T-helper 2 cell (primary cell): ENCODE results near the gene VWF.

Source experiments
- DNase-seq, 5 experiments: peaks; one replicate each; pipeline versions ENCODE4 v3.0.0 to v3.0.0-alpha.2; 2012 to 2022

The VWF gene

DNA sequence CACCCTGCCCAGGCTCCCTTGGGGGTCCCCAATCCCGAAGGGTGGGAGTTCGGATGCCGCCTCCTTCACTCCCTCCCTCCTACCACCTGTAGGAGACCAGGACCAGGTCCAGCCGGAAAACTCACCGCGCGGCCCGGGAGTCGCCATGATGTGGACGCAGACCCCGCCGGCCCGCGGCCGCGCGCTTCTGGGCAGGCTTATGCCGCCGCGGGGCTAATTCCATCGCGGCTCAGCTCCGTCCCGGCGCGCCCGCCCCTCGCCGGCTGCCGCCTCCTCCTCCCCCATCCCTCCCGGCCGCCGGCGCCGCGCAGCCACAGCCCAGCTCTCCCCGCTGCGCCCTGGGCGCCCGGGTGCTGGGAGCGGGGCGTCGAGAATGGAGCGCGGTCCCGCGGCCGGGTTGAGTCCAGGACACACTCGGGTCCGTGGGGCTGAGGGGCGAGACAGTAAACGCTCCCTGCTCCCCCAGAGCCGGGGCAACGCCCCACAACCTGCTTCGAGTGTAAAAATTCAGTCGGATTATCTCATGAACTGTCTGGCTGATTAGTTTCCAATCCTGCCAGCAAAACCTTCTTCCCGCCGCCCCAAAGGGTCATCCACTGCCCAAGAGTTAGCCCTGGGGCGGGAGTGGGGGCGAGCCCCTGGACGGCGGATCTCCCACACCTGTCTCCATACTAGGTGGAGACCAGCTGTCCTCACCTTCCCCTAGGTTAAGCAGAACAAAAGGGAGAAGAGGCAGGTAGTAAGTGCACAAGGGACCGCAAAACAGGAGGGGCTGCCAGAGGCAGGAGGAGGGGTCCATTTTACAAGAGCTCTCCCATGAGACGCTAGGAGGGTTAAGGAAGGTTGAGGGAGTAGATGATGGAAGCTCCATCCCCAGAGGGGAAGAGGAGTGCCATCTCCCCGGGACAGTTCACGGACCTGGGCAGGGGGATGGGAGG, 179.1 kb downstream of the VWF start, which contains the start of gene ANO2:
ANO2 (minus strand) TSS at position 189 of the 938 bp plus-strand sequence; CDS start at position 147, 42 bp downstream.
- no peak for DNase-seq

DNA sequence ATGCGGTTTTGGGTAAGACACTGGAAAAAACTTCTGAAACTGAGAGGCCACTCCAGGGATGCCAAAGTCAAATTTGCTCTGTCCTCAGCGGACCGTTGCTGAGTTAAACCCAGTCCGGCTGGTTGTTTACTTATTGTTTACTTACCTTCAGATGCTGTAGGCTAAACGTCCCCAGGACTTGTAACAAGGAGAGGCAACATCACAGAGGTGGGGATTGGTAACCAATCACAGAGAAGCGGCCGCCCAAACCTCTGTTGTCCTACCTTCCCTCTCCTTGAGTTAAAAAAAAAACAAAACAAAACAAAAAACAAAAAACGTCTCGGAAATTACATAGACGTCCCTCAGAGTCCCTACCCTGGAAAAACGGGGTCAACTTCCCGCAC, 179.8 kb downstream of the VWF start:
- no peak for DNase-seq

DNA sequence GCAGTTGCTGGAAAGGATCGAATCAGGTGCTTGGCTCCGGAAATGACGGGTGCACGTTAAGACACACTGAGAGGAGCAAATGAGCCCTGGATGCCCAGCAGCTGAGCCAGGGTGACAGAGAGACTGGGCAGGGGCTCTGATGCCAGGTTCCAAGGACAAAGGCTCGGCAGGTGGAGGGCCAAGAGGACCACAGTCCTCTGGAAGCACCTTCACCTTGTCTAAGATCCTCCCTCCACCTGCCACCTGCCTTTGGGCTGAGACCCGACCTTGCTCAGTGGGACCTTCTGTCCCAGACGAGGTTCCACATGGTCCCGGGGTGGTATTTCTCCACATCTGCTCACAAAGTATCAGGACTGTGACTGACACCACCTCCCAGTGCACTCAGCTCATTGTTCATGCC, 180.4 kb downstream of the VWF start:
- DNase-seq, result no peak

DNA sequence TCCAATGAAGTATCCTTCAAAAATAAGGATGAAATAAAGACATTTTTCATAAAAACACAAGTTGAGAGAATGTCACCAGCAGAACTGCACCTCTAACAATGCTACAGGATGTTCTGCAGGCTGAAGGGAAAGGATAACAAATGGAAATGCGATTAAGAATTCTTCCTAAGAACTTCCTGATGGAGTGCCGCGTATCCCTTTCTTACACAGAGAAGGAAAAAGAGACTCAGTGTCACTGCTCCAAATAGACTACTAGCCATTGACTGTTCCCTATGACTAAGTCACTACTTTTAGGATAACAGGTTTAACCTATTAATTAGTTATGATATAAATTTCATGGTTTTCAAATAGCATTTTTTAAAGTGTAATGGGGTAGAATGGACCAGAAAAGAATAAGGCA, 182.6 kb downstream of the VWF start:
- no peak for DNase-seq

DNA sequence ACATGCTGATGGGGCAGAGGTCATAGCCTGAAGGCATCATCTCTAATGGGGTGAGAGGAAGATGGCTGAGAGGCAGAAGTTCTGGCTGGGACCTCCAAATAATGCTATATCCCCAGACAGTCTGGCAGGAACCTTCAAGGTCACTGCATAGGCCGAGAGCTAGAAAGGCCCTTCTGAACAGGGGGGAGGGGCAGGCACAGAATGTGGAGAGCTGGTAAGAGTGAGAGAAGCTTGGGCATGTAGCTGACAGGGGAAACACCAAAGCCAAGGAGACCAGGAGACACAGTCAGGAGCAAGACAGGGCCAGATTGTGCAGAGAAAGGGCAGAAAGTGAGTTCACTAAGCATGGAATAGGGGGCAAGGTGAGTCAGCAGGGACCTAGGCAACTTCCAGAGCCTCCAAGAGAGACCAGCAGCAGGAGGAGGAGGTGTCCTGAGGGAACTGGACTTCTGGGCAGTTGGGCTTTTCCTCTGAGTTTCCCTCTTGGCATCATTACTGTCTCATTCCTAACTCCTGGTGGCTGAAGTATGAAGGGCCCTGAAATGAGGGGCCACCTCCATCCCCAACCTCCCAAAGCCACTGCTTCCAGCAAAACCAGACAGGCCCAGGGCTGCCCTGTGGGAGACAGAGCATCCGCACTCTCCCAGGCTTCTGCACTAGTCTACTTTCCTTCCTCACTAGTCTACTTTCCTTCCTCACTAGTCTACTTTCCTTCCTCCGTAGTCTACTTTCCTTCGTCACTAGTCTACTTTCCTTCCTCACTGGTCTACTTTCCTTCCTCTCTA, 196.5 kb downstream of the VWF start:
- no peak for DNase-seq

DNA sequence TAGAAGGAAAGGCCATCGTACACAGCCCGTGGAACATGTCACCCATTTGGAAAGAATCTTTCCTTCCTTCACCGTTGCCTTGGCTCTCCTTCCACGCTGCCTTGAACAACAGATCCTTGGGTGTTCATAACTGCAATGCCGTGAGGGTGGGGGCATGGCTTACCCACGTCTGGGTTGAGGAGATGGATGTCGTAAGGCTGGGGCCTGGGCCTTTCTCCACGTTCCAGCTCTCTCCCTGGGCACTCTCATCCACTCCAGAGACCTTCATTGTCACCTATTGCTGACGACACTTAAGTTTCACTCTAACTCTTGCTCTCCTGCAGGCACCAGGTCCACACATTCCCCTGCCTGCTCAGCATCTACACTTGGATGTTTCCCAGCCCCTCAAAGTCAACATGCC, 198.8 kb downstream of the VWF start:
- DNase-seq, result no peak

DNA sequence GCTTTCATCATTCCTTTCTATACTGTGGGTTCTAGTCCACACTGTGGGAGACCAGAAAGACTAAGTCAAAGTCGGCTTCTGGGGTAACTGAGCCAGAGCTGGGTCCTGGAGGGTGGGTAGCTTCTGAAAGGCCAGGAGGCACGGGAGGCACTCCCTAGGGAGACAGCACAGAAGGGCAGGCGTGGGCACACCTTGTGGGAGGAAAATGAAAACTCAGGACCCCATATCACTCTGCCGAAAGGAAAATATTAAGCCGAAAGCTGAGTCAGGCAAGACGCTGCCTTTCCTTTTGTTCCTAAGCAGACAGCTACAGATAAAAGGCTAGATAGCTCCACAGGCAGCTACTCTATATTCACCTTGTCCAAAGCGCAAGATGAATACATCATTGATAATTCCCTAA, 200.1 kb downstream of the VWF start:
- no peak for DNase-seq

DNA sequence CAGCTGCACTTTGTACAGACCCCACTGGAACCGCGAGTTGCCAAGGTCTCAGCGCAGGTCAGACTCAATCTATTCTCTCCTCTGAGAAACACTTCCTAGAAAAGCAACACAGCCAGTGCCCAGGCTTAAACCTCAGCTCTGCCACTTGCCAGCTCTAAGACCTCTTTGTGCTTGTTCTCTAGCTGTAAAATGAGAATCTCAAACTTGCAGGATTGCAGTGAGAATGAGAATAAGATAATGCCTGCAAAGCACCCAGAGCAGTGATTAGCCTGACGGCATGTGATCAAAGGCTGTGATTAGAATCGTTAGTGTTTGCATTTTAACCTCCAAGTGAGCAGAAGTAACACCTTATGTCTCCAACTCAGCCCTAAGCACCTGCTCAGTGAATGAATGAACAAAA, 200.7 kb downstream of the VWF start:
- DNase-seq, result no peak

DNA sequence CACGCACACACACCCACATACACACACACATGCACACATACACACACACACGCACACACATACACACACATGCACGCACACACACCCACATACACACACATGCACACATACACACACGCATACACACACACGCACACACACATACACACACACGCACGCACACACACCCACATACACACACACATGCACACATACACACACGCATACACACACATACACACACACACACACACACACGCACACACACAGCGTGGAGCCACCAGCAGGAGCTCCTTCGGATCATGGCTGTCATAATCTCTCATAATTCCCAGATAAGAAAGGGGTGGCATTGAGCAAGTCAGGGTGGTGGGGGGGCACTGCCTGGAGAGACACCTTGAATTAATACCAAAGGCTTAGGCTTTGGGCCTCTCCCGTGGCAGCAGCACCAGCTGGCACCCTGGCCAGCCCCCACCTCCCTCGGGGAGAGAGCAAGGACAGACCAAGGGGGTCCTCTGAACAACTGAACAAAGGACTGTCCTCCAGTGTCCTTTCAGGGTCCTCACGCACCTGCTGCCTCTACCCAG, 201.3 kb downstream of the VWF start:
- DNase-seq, result no peak

DNA sequence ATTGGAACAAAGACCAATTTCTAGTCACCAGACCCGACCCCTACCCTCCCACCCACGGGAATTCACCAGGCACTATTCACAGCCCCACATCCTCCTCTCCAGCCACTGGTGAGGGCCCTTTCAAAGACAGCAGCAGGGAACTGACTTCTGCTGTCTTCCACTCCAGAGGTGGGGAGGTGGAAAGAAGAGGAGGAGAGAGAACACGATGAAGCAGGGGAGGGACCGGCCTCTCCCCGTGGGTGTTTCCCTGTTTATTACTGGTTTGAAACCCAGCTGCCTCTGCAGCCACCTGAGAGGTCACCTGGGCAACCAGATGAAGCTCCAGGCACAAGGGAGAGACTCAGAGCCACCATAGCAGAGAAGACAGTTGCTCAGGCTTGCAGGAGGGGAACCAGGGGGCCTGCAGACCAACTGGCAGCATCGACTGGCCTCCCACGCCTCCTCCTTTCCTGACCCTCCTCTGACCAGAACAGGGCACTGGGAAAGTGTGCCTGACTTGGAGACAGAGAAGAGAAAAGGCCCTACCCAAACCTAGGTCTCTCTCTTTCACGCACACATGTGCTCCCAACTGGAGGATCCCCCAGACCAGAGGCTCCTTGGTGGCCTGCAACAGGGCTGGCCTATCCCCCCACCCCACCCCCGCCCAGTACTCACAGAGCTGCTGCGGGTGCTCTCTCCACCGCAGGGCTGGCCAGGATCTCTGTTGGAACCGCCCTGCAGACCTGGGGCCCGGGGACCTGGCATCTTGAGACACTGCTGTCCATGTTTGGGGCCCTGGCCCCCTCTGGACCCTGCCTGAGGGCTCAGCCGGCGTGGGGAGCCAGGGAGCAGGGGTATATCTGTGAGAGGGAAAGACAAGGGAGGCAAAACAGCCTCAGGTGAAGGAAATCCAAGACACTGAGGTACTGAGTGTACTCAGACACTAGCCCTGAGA, 202.2 kb downstream of the VWF start:
- DNase-seq, result no peak

DNA sequence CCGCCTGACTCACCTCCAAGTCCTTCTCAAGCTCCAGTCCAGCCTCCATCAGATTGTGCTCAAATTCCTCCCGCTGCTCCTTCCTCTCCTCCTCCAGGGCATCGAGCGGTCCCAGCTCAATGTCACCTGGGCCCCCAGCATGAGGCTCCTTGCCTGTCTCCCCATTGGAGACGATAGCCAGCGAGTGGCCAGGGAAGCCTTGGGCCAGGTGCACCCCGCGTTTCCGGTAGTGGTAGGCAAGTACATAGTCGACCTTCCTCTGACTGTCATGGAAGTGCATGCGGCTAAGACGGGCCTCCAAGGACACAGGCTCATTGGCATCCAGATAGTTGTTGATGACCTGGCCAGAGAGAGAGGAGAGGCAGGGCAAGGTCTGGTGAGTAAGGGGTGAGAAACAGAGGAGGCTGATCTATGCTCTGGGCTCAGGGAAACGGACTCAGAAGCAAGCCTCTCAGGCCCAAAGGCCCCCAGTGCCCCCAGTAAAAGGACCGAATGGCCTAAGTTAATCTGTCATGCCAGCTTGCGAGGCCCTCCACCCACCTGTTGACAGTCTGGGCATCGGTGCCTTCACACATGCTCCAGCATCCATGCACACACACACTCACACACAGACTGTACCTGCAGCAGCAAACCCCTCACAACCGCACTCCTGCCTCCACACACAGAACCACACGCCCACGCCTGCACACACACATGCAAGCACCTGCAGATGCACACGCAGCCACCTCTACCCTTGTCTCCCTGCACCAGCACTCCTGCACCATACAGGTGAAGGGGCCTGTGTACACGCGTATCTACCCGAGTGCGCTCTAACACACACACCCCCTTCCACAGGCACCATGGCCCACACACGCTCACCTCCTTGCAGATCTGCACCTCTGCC, 203.2 kb downstream of the VWF start:
- DNase-seq, result no peak

DNA sequence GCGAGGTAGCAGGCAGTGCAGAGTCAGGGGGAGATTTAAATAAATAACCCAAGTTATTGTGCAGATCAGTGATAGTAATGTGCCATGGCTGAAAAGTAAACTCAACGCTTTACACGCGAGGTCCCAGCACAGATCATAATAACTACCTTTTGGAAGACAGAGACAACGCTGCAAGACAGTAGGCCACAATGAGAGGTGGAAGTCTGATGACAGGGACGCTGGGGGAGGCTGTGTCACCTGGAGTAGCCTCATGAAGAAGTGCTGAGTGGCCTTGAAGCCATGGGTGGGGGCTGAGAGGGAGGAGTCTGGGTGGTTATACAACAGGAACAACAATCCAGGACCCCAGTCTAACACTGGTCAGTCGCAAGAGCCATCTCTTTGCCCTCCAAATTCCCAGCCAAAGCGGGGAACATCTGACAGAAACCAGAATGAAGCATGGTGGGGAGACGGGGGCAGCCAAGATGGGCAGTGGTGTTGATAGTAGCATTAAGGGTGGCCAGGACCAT, 207.6 kb downstream of the VWF start:
- DNase-seq, result no peak

DNA sequence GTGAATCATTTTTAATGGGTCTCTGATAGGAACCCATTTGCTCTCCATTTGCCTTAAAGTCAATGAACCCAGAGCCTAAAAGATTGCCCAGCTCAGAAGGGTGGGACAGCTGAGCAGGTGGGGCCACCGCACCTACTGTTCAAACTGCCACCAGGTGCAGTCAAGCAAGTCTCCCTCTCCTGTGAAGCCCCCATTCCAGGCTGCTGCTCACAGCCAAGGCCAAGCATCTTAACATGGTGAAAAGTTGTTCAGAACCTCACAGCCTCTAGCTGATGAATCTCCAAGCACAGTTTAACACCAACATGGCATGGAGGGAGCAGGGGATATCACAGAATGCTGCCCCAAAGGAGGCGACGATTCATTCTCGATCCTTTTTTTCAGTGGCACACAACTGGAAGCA, 209.0 kb downstream of the VWF start:
- DNase-seq, result no peak

DNA sequence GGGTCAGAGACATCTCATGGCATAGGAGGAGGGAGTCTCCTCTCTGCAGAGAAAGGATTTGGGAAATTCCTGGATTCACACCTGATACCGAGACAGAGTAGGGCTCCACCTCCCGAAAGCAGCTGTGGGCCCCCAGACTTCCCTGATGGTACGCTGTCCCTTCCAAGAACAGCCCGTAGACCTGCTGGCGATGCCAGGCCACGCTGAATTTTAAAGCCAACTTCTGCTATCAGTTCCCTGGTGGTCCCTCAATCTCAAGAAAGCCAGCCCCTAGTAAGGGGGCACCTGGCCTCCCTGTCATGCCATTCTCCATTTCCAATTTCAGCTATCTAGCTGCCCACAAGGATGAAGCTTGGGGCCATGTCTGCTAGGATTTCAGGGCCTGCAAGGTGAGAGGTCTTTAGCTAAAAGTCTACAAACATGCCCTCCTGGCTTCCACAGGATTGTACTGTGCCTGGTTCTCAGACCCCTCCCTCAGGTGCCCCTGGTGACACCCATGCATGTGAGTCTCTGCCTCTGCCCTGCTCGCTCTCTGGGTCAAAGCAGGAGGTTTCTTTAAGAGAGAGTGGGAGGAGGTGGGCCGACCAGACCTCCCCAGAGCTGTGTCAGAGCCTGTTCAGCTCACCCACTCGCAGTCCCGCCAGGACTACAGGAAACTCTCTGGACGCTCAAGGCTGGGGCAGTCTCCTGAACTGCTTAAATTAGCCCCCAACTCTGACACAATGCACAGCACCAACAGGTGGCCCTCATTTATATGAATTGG, 209.9 kb downstream of the VWF start:
- no peak for DNase-seq

DNA sequence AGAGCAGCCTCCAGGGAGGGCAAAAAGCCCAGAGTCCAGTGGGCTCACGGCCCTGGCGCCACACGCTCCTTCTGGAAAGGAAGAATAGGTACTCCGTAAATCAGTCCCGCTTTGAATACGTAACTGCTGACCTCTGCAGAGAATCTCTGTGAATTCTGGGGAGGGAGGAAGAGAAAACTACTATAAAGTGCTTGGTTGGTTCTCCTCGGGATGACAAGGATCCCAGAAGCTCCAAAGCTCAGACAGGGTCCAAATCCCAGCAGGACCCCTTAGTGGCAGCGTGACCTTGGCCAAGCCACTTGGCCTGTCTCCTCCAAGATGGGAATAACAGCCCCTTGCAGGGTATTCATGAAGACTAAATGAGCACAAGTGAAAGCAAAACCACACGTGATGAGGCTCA, 211.1 kb downstream of the VWF start:
- DNase-seq, result no peak

DNA sequence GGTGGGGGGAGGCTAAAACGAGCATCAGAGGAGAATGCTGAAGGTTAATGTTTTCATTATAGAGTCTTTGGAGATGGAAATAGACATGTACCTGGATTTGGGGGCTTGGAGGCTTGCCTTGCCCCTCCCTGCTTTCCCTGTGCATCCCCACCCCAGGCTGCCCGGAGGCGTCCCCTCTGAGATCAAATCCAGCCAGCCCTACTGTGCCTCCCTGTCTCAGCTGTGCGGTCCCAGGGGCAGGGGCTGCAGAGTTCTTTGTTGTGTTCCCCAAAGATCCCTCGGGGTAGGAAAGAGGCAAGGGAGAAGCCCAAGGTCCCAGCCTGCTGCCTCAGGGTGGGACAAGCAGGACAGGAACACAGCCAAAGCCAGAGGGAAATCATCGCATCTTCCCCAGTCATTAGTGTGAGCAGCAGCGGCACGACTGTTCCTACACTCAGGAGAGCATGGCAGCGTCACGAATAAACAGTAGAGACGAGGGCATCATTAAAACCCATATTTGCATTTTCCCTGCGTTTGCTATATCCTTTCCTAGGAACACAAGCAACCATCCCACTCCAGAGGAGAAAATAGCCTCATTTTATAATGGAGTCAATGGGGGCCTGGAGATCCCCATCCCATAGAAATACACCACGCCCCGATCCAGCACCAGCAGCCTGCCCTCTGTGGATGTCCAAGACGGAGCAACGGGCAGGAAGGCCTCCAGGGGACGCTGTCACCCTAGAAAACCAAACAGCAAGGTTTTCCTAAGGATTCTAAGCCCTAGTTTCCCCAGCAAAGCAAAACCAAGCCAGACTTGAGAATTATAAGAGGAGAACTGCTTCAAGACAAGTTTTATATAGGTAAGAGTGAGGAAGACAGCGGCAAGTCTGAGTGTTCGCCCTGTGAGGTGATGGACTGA, 211.8 kb downstream of the VWF start:
- DNase-seq, result no peak

DNA sequence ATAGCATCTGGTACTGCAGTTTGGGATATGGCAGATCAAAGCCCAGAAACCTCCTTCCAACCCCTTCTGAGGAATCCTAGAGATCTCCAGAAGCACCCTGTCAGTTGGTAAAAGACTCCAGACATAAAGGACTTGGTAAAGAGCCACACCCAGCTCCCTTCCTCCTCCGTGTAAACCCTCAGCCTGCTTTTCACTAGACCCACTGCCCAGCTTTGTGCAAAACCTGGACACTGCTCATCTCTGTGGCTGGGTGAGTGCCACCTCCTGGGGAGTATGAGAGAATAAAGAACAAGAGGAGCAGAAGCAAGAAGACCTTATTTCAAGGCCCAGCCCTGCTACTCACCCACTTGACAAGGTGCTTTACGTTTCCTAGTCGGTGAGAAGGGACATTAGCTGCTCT, 212.5 kb downstream of the VWF start:
- DNase-seq, result no peak

DNA sequence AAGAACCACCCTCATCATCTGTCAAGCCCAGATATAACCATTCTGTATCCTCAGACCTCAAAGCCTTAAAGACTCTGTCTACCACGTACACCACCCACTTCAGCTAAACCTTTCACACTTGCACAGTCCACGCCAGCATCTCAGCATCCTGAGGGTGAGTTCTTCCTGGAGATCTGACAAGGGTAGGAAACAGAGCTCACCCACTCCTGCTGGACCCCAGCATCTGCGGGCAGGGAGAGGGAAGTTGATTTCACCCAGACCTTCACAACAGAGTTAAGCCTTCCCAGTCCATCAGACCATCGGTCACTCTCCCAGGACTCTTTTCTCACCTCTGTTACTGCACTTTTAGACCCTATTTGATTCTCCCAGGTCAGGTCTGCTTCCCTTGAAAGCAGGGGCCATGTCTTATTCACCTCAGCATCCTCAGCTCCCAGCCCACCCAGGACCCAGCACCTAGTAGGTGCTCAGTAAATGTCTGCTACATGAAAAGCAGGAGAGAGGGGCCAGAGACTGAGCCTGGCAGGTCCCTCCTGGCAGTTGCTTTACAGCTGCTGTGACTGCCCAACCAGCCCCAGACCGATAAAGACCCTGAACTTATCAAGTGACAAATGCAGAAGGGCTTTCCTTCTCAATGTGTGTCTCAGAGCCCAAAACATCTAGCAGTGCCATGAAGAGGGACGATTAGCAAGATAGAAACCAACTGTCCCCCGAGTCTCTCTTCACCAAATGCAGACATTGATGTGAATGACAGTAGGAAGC, 213.5 kb downstream of the VWF start:
- no peak for DNase-seq

DNA sequence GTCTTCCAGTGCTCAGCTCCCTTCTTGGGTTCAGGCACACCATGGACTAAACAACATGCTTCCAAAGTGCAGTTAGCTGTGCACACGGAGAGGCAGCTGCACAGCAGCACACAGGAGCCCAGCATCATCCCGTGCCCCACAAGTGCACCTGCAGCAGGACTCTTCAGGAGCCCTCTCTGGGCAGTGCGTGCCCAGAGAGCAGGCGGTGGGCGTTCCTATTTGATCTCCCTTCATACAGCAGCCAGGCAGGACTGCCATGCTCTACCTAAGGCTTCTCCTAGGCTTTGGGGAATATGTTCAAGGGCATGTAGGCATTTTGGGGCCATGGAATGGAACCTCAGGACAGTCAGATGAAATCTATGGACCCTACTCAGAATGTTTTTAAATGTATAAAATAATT, 214.9 kb downstream of the VWF start:
- no peak for DNase-seq
